ENCODE results near the gene KCNJ18.

DNA sequence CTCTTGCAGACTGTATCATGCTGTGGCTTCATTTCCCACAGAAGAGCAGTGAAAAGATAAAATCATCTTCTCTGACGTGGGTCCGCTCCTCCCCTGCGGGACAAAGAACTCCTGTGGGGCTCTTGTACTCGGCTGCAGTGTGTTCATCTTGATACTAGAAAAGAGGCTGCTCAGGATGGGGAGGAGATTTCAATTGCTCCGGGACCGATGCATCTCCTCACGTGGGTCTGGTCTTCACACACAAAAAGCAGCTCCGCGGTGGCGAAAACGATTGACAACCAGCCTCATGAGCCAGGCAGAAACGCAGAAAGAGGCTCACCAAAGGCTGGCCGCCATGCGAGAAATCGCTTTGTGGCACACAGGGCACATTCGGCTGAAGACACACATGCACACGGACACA, 14.4 kb upstream of the KCNJ18 start:
- TF ChIP-seq, protein P1, sequence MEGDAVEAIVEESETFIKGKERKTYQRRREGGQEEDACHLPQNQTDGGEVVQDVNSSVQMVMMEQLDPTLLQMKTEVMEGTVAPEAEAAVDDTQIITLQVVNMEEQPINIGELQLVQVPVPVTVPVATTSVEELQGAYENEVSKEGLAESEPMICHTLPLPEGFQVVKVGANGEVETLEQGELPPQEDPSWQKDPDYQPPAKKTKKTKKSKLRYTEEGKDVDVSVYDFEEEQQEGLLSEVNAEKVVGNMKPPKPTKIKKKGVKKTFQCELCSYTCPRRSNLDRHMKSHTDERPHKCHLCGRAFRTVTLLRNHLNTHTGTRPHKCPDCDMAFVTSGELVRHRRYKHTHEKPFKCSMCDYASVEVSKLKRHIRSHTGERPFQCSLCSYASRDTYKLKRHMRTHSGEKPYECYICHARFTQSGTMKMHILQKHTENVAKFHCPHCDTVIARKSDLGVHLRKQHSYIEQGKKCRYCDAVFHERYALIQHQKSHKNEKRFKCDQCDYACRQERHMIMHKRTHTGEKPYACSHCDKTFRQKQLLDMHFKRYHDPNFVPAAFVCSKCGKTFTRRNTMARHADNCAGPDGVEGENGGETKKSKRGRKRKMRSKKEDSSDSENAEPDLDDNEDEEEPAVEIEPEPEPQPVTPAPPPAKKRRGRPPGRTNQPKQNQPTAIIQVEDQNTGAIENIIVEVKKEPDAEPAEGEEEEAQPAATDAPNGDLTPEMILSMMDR (conservative IDR thresholded peaks at IDR 0.05 in 1 of 2, IDR thresholded peaks at IDR 0.05 in 1 of 2; ENCODE audit: low read depth in 1 of 2, low read length in 2 of 2): no peak
- TF ChIP-seq EZH2 (IDR thresholded peaks at IDR 0.05; ENCODE audit: low read length, missing control alignments): no peak
